Endothelial cell of umbilical vein (primary cell): ENCODE data around the gene TAS2R19. TPM values are rescaled to one million over a fixed set of nuclear protein-coding genes. Genes with fewer than 3 reads are reported as not detected.

Source experiments
- BruUV-seq: library from RNA; stranded (reverse); fragments of 400-500 nt; replicated peaks from 2 replicates; lab custom pipeline; 2021; lab: Mats Ljungman, UMichigan
- CTCF ChIA-PET: fragments of 300-600, 350-600 bp; sonication (Branson Sonifier 250); formaldehyde crosslinking; loops from one replicate; lab custom pipeline; 2021; ENCODE audit warnings: antibody characterized with exemption, inconsistent platforms; lab: Charles Lee
- POLR2A ChIA-PET: fragments of 300-600, 350-600 bp; sonication (Branson Sonifier 250); formaldehyde crosslinking; loops from one replicate; lab custom pipeline; 2021; ENCODE audit warnings: antibody characterized with exemption, inconsistent platforms; lab: Charles Lee
- DNase-seq: peaks from one replicate; pipeline ENCODE4 v3.0.0-alpha.2; 2011; ENCODE audit warnings: low read depth, low spot score
- FAIRE-seq: peaks from 2 replicates; lab custom pipeline; 2011; peaks lifted over from hg19 to GRCh38; lab: Jason Lieb, UNC
- H2AFZ ChIP-seq: 2 replicates; pipeline ENCODE4 v1.6.0; 2012; ENCODE audit warnings: low read depth, low read length, control low read depth, inconsistent platforms
- H3K27ac ChIP-seq: 2 replicates; pipeline ENCODE4 v1.5.1; 2011; ENCODE audit warnings: low read depth, mild to moderate bottlenecking, control low read depth, low read length, moderate library complexity; ENCODE audit not compliant: insufficient read depth
- H3K27me3 ChIP-seq, 2 experiments: 2 replicates each; pipeline versions ENCODE4 v1.6.0 to v1.6.1; 2011; ENCODE audit warnings: low read length in 2 of 2, mixed read lengths in 1 of 2; ENCODE audit not compliant: control insufficient read depth in 2 of 2, insufficient read depth in 2 of 2
- H3K36me3 ChIP-seq, 2 experiments: 2 replicates in 1 of 2; 3 replicates in 1 of 2; pipeline ENCODE4 v1.5.1; 2011; ENCODE audit warnings: low read length in 2 of 2, mild to moderate bottlenecking in 1 of 2, moderate library complexity in 1 of 2; ENCODE audit not compliant: control insufficient read depth in 2 of 2, insufficient read depth in 2 of 2; ENCODE audit errors: extremely low read depth in 1 of 2
- H3K4me1 ChIP-seq: 3 replicates; pipeline ENCODE4 v1.5.1; 2011; ENCODE audit warnings: mild to moderate bottlenecking, low read length; ENCODE audit not compliant: control insufficient read depth, insufficient read depth; ENCODE audit errors: extremely low read depth
- H3K4me2 ChIP-seq: 2 replicates; pipeline ENCODE4 v1.6.1; 2011; ENCODE audit warnings: low read length, control low read depth, mixed read lengths; ENCODE audit not compliant: insufficient read depth
- H3K4me3 ChIP-seq, 3 experiments: fragments of 200-600 bp in 1 of 3; sonication (generic), shearing (Covaris generic) in 1 of 3; replicated peaks in 1 of 3; 2 replicates each; pipeline ENCODE4 v1.5.1; 2011 to 2016; ENCODE audit warnings: control low read depth in 3 of 3, low read length in 3 of 3, mild to moderate bottlenecking in 2 of 3, inconsistent platforms in 1 of 3, low read depth in 1 of 3, moderate library complexity in 1 of 3; ENCODE audit not compliant: insufficient read depth in 1 of 3
- H3K79me2 ChIP-seq: 2 replicates; pipeline ENCODE4 v1.6.0; 2012; ENCODE audit warnings: low read length, inconsistent platforms; ENCODE audit not compliant: control insufficient read depth, insufficient read depth
- H3K9ac ChIP-seq: replicated peaks from 2 replicates; pipeline ENCODE3; 2011; ENCODE audit warnings: low read length, control low read depth; ENCODE audit not compliant: insufficient read depth; ENCODE audit errors: extremely low read depth
- H3K9me1 ChIP-seq: replicated peaks from 3 replicates; pipeline ENCODE4 v1.6.0; 2011; ENCODE audit warnings: mild to moderate bottlenecking, low read length; ENCODE audit not compliant: control insufficient read depth, insufficient read depth; ENCODE audit errors: extremely low read depth
- H3K9me3 ChIP-seq: replicated peaks from 2 replicates; pipeline ENCODE4 v1.5.1; 2012; ENCODE audit warnings: low read length, inconsistent platforms; ENCODE audit not compliant: control insufficient read depth, insufficient read depth
- H4K20me1 ChIP-seq: replicated peaks from 2 replicates; pipeline ENCODE3; 2011; ENCODE audit warnings: mild to moderate bottlenecking, low read length; ENCODE audit not compliant: control insufficient read depth, insufficient read depth; ENCODE audit errors: extremely low read depth
- CTCF ChIP-seq, 2 donors: IDR thresholded peaks; 1 replicate in 1 of 2; 2 replicates in 1 of 2; pipeline ENCODE4 v1.5.1; 2011; ENCODE audit warnings: low read length in 2 of 2, mild to moderate bottlenecking in 2 of 2, moderate library complexity in 2 of 2, control low read depth in 1 of 2, inconsistent platforms in 1 of 2, low read depth in 1 of 2; ENCODE audit not compliant: insufficient read depth in 1 of 2; ENCODE audit errors: extremely low read depth in 1 of 2
- EZH2 ChIP-seq: IDR thresholded peaks from 2 replicates; pipeline ENCODE4 v1.6.1; 2012; ENCODE audit warnings: borderline replicate concordance, low read depth, mild to moderate bottlenecking, moderate library complexity, low read length, inconsistent platforms; ENCODE audit not compliant: severe bottlenecking
- FOS ChIP-seq: IDR thresholded peaks from 2 replicates; pipeline ENCODE4 v1.6.1; 2011; ENCODE audit warnings: mild to moderate bottlenecking, low read length, moderate library complexity, borderline replicate concordance; ENCODE audit not compliant: insufficient read depth
- GATA2 ChIP-seq: IDR thresholded peaks from 2 replicates; pipeline ENCODE4 v1.7.0; 2011; ENCODE audit warnings: low read depth, mild to moderate bottlenecking, moderate library complexity, mixed read lengths, low read length; ENCODE audit not compliant: insufficient read length, insufficient read depth
- JUN ChIP-seq: IDR thresholded peaks from 2 replicates; pipeline ENCODE4 v1.6.1; 2011; ENCODE audit warnings: borderline replicate concordance, low read depth; ENCODE audit not compliant: insufficient read length, insufficient read depth
- MYC ChIP-seq: IDR thresholded peaks from one replicate; pipeline ENCODE4 v1.6.1; 2011; ENCODE audit warnings: mild to moderate bottlenecking, low read depth, low read length
- POLR2A ChIP-seq: IDR thresholded peaks from 2 replicates; pipeline ENCODE4 v1.6.1; 2012; ENCODE audit warnings: low read depth, mild to moderate bottlenecking, control low read depth, low read length
- POLR2AphosphoS5 ChIP-seq: IDR thresholded peaks from 2 replicates; pipeline ENCODE4 v1.6.1; 2012; ENCODE audit warnings: low read depth, mild to moderate bottlenecking, control low read depth, low read length, moderate library complexity; ENCODE audit not compliant: insufficient read depth
- dilution Hi-C: fragments of 300-500 bp; cut with MboI; formaldehyde crosslinking; loops from one replicate; pipeline ENCODE4 v1.15.0; 2019; ENCODE audit warnings: low sequenced_read_pairs; ENCODE audit not compliant: extremely low pct_ligation_motif_present
- intact Hi-C: fragments of 100-400 bp; cut with micrococcal nuclease; formaldehyde crosslinking; loops from one replicate; pipeline ENCODE4 v1.10.0; 2022
- polyA plus RNA-seq, 4 experiments: library from polyadenylated mRNA; depleted of rRNA in 3 of 4; stranded (reverse) in 3 of 4; unstranded in 1 of 4; fragments of >200 nt; gene quantifications; 2 replicates each; pipeline versions ENCODE4 v1.2.1 to v1.2.3, GENCODE V29; 2011 to 2012; ENCODE audit warnings: missing spikeins in 1 of 4
- total RNA-seq: library from RNA; stranded (reverse); gene quantifications from 2 replicates; pipeline ENCODE4 v1.2.3, GENCODE V29; 2021
- TF ChIP-seq, protein P1 (sequence below): IDR thresholded peaks from 2 replicates; pipeline ENCODE4 v1.6.1; 2011; ENCODE audit not compliant: insufficient read depth, insufficient read length

TAS2R19 gene
- total and polyA plus RNA-seq, 2 donors (not counting 3 experiments of a cell fraction or from before 2014, with no cell fraction given), result 0.12 to 3.1 TPM

DNA sequence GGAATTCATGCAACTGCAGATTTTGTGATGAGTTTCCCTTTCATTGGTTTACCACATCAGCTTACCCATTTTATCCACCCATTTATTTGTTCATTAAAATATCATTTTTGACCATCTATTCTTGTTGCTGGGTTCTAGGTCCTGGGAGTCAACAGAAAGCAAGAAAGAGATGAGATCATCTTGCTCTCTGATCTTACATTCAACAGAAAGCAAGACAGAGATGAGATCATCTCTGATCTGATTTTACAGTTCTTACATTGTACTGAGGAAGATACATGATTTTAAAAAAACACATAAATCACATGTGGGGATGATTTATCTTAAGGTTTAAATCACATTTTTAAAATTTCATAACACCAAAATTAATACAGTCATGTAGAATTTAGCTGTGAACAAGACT, 37.4 kb upstream of the TAS2R19 start:
- no peak overlapping the region for H3K4me2 ChIP-seq
- H3K4me1 ChIP-seq, result no peaks in the 10 kb centered on the region
- dilution Hi-C loops (no loop called here), intact Hi-C loops (no loop called here)
- no peak for TF ChIP-seq CTCF (IDR thresholded peaks at IDR 0.05; ENCODE audit: extremely low read depth in 1 of 2, insufficient read depth in 1 of 2, low read depth in 1 of 2, low read length in 2 of 2)
- no peak for TF ChIP-seq FOS
- TF ChIP-seq MYC, result no peak
- no peak for TF ChIP-seq POLR2A
- TF ChIP-seq GATA2, result no peak
- no peak for TF ChIP-seq JUN
- no peak for TF ChIP-seq POLR2AphosphoS5
- TF ChIP-seq EZH2, result no peak
- TF ChIP-seq, protein P1, sequence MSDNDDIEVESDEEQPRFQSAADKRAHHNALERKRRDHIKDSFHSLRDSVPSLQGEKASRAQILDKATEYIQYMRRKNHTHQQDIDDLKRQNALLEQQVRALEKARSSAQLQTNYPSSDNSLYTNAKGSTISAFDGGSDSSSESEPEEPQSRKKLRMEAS, result no peak
- no TSS peak for BruUV-seq
- peaks cover 4% of the 10 kb centered on the region for H3K79me2 ChIP-seq
- no peak for FAIRE-seq
- no peaks in the 10 kb centered on the region for H3K9me1 ChIP-seq
- no peak for DNase-seq
- ChIA-PET POLR2A (no interaction called here), CTCF (no interaction called here)
- H3K27me3 ChIP-seq, result no peaks in the 10 kb centered on the region
- H3K36me3 ChIP-seq, result no peaks in the 10 kb centered on the region
- no peak overlapping the region for H3K4me3 ChIP-seq
- no peak overlapping the region for H2AFZ ChIP-seq
- no peaks in the 10 kb centered on the region for H3K9me3 ChIP-seq
- no peaks in the 10 kb centered on the region for H4K20me1 ChIP-seq
- H3K27ac ChIP-seq, result no peak overlapping the region
- H3K9ac ChIP-seq, result no peak overlapping the region
